ENCODE data around the gene IDH2.

Gene IDH2

DNA sequence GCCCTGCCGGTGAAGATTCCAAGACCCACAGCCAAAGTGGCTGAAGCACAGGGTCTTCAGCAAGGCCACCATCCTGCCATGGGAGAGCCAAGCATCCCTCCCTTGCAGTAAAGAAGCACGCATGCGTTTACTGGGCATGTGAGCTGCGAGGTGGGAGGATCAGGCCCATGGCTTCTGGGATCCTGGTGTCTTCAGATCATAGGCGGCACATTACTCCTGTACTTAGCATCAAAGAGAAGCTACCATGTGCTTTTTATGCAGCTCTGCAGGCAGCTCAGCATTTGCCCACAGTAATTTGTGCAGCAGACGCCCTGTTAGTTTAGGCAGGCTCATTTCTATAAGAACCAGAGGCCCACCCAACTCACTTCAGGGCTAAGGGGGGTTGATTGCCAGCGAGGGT is 45.7 kb downstream of the IDH2 start:
- DNase-seq (ENCODE audit: low read depth): no peak
- no peak for TF ChIP-seq POLR2A (IDR thresholded peaks at IDR 0.05; ENCODE audit: extremely low read depth, insufficient read length)
- TF ChIP-seq, protein P1, sequence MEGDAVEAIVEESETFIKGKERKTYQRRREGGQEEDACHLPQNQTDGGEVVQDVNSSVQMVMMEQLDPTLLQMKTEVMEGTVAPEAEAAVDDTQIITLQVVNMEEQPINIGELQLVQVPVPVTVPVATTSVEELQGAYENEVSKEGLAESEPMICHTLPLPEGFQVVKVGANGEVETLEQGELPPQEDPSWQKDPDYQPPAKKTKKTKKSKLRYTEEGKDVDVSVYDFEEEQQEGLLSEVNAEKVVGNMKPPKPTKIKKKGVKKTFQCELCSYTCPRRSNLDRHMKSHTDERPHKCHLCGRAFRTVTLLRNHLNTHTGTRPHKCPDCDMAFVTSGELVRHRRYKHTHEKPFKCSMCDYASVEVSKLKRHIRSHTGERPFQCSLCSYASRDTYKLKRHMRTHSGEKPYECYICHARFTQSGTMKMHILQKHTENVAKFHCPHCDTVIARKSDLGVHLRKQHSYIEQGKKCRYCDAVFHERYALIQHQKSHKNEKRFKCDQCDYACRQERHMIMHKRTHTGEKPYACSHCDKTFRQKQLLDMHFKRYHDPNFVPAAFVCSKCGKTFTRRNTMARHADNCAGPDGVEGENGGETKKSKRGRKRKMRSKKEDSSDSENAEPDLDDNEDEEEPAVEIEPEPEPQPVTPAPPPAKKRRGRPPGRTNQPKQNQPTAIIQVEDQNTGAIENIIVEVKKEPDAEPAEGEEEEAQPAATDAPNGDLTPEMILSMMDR (IDR thresholded peaks at IDR 0.05; ENCODE audit: low read depth, low read length): no peak
- no peak overlapping the region for H3K4me3 ChIP-seq (ENCODE audit: low read depth, low read length)

DNA sequence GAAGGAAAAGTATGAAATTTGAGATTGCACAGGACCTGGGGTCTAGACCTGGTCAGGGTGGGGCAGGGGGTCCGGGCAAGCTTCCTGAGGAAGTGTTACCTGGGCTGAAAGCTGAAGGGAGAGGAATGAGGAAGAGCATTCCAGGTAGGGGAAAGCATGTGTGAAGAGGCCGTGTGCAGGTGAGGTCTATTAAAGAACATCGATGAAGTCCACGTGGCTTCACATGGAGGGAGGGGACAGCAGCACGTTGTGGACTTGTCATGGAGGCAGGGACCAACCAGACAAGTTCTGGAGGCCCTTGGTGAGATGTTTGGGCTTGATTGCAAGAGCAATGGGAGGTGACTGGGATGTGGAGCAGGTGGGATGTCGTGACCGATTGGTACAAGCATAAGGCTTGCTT is 47.1 kb downstream of the IDH2 start:
- no peak for DNase-seq (ENCODE audit: low read depth)
- TF ChIP-seq, protein P2, sequence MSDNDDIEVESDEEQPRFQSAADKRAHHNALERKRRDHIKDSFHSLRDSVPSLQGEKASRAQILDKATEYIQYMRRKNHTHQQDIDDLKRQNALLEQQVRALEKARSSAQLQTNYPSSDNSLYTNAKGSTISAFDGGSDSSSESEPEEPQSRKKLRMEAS (IDR thresholded peaks at IDR 0.05; ENCODE audit: low read depth, low read length): no peak
- TF ChIP-seq, protein P1 (IDR thresholded peaks at IDR 0.05; ENCODE audit: low read depth, low read length): no peak
- TF ChIP-seq MYC (IDR thresholded peaks at IDR 0.05; ENCODE audit: low read depth, low read length) (no peak), POLR2A (IDR thresholded peaks at IDR 0.05; ENCODE audit: extremely low read depth, insufficient read length) (no peak)
- H3K4me3 ChIP-seq (ENCODE audit: low read depth, low read length): no peak overlapping the region

DNA sequence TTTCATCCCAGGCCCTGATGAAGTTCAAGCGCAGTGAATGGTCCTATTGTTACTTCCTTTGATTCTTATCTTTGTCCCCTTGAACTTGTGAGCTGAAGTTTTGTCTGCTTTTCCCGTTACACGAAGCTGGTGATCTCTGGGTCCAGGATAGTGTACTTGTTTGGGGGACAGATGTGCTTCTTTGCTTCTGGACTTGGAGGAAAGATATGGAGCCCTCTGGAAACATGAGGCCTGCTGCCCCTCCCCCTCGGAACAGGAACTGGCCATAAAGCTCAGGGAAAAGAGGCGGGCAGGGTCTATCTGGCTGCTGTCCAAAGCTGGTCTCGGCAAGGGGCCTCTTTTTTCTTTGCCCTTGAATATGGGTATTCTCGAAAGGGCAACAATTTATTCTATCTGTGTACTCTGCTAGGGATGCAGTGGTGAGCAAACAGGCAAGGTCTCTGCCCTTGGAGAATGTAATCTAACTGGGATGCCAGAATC is 47.6 kb downstream of the IDH2 start:
- no peak for TF ChIP-seq POLR2A (IDR thresholded peaks at IDR 0.05; ENCODE audit: extremely low read depth, insufficient read length)
- TF ChIP-seq MYC (IDR thresholded peaks at IDR 0.05; ENCODE audit: low read depth, low read length): no peak
- TF ChIP-seq, protein P1 (IDR thresholded peaks at IDR 0.05; ENCODE audit: low read depth, low read length): no peak
- TF ChIP-seq, protein P2 (IDR thresholded peaks at IDR 0.05; ENCODE audit: low read depth, low read length): no peak
- H3K4me3 ChIP-seq (ENCODE audit: low read depth, low read length): no peak overlapping the region
- DNase-seq (ENCODE audit: low read depth): no peak

DNA sequence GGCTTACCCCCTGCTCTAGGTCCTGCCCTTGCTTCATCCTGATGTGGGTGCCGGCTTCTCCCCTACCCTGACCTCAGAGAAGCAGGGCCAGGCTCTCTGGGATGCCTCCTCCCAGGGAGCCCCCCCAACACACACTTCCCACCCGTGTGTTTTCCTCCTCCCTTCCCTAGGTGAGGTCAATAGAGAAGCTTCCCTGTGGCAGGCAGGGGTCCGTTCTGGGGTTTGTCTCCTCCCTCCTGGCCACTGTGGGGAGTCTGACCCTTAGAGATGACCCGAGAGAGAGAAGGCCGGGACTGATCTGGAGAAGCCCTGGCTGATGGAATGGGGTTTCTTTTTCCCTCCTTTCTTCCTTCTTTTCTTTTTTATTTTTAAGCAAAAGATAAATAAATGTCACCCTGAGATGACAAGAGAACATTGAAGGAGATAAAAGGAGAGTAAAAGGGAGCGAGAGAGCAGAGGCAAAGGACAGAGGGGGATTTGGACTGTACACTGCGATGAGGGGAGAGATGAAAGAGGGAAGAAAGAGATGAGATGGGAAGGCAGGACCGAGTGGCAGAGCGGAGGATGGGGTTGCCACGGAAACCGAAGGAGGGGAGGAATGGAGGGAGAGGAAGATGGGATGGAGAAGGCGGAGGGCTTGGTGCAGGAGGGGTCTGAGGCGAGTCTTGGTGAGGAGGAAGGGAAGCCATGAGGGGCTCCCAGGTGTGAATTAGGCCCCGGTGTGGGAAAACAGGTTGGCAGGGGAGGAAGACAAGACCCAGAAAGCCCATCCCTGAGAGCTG is 48.4 kb downstream of the IDH2 start:
- no peak for DNase-seq (ENCODE audit: low read depth)
- TF ChIP-seq, protein P2 (IDR thresholded peaks at IDR 0.05; ENCODE audit: low read depth, low read length): no peak
- TF ChIP-seq, protein P1 (IDR thresholded peaks at IDR 0.05; ENCODE audit: low read depth, low read length): no peak
- TF ChIP-seq POLR2A (IDR thresholded peaks at IDR 0.05; ENCODE audit: extremely low read depth, insufficient read length) (no peak), MYC (IDR thresholded peaks at IDR 0.05; ENCODE audit: low read depth, low read length) (no peak)
- no peak overlapping the region for H3K4me3 ChIP-seq (ENCODE audit: low read depth, low read length)

DNA sequence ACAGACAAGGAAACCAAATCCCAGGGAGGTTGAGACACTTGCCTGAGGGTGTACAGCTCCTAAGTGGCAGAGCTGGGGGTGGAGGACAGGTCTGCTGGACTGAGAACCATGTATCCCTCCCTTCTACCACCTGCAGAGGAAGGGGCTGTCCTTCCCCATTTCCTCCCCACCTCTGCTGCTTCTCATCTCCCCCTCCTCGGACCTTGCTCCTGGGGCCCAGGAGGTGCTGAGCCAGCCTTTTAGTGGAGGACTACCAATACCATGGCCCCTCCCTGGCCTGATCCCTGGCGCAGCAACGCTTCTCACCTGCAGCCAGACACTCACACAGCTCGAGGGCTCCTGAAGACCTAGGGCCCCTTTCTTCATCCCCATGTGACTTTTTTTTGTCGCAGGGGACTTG is 50.4 kb downstream of the IDH2 start:
- TF ChIP-seq, protein P1 (IDR thresholded peaks at IDR 0.05; ENCODE audit: low read depth, low read length): no peak
- TF ChIP-seq, protein P2 (IDR thresholded peaks at IDR 0.05; ENCODE audit: low read depth, low read length): no peak
- TF ChIP-seq MYC (IDR thresholded peaks at IDR 0.05; ENCODE audit: low read depth, low read length) (no peak), POLR2A (IDR thresholded peaks at IDR 0.05; ENCODE audit: extremely low read depth, insufficient read length) (no peak)
- no peak overlapping the region for H3K4me3 ChIP-seq (ENCODE audit: low read depth, low read length)
- no peak for DNase-seq (ENCODE audit: low read depth)

Data from NB4 (cell line).